K562 (cell line): ENCODE results near the gene LRRC47. TPM values are rescaled to one million over a fixed set of nuclear protein-coding genes. Genes with fewer than 3 reads are reported as not detected.
A peak's percentile ranks its signal among the peaks of the same experiment; 100 is the strongest.

Source experiments
- GTF2E2 ChIP-seq: fragments of 200-800 bp; sonication (Bioruptor generic); IDR thresholded peaks from 2 replicates; pipeline ENCODE4 v1.6.1; 2016; ENCODE audit warnings: missing genetic modification characterization, missing compliant biosample characterization
- HSF4 ChIP-seq: fragments of 250-450 bp; sonication (Bioruptor Pico); IDR thresholded peaks from 2 replicates; pipeline ENCODE4 v2.1.2; 2022; ENCODE audit warnings: mild to moderate bottlenecking, moderate library complexity, borderline replicate concordance
- L3MBTL2 ChIP-seq: fragments of 450-650 bp; IDR thresholded peaks from 2 replicates; pipeline ENCODE4 v1.6.1; 2016; ENCODE audit warnings: mild to moderate bottlenecking, moderate library complexity
- POLR3A ChIP-seq: IDR thresholded peaks from 2 replicates; pipeline ENCODE4 v1.6.1; 2011; ENCODE audit warnings: borderline replicate concordance, mild to moderate bottlenecking, moderate library complexity; ENCODE audit not compliant: insufficient read length, insufficient read depth; ENCODE audit errors: extremely low read depth
- TBP ChIP-seq: optimal IDR thresholded peaks from 2 replicates; pipeline ENCODE3; 2011; ENCODE audit warnings: low read depth, low read length, improper control_type of control experiment
- TEAD1 ChIP-seq, 2 experiments: fragments of 450-650 bp in 1 of 2; sonication (generic) in 1 of 2; formaldehyde crosslinking; IDR thresholded peaks; 2 replicates each; pipeline versions ENCODE4 v1.4.0 to v1.8.0; 2020 to 2022; ENCODE audit warnings: mild to moderate bottlenecking in 2 of 2, missing genetic modification reagents in 1 of 2
- ZBTB8A ChIP-seq: fragments of 450-650 bp; IDR thresholded peaks from 2 replicates; pipeline ENCODE4 v1.6.1; 2018; ENCODE audit warnings: mild to moderate bottlenecking, moderate library complexity; ENCODE audit not compliant: partially characterized antibody
- ZNF316 ChIP-seq: fragments of 450-650 bp; IDR thresholded peaks from 2 replicates; pipeline ENCODE4 v1.6.1; 2016
- ZNF589 ChIP-seq: fragments of 200-800 bp; sonication (Bioruptor generic); IDR thresholded peaks from 2 replicates; pipeline ENCODE4 v1.6.1; 2016; ENCODE audit warnings: low read depth, missing genetic modification characterization, missing compliant biosample characterization
- polyA plus RNA-seq, 8 experiments: library from polyadenylated mRNA; depleted of rRNA in 4 of 8; stranded (reverse) in 5 of 8; unstranded in 3 of 8; fragments of >200 nt; fragmentation: Nextera tagmentation in 2 of 8; fragmentation: Illumina TruSeq in 1 of 8; extraction: Ambion mirVana in 2 of 8; extraction: Trizol in 1 of 8; gene quantifications; 2 replicates each; pipeline versions ENCODE4 v1.2.1 to v1.2.3, GENCODE V29; 2011 to 2014; ENCODE audit warnings: inconsistent platforms in 1 of 8, missing spikeins in 1 of 8
- total RNA-seq, 7 experiments: library from RNA; depleted of rRNA in 6 of 7; stranded (reverse); fragments of >200 nt in 6 of 7; fragmentation: Illumina TruSeq in 2 of 7; extraction: Trizol in 2 of 7; gene quantifications; 2 replicates each; pipeline versions ENCODE4 v1.2.1 to v1.2.3, GENCODE V29; 2011 to 2021; ENCODE audit warnings: low replicate concordance in 1 of 7
- TF ChIP-seq, protein P1 (sequence below): fragments of 450-650 bp; formaldehyde crosslinking; IDR thresholded peaks from 2 replicates; pipeline ENCODE4 v1.4.0; 2020; ENCODE audit warnings: mild to moderate bottlenecking, moderate library complexity
- TF ChIP-seq, protein P2 (sequence below): sonication (generic); formaldehyde crosslinking; IDR thresholded peaks from 2 replicates; pipeline ENCODE4 v1.8.0; 2022; ENCODE audit warnings: mild to moderate bottlenecking, missing genetic modification reagents
- TF ChIP-seq, protein P3 (sequence below): sonication (generic); formaldehyde crosslinking; IDR thresholded peaks from 2 replicates; pipeline ENCODE4 v1.8.0; 2023; ENCODE audit warnings: missing genetic modification reagents, mild to moderate bottlenecking, borderline replicate concordance
- TF ChIP-seq, protein P4 (sequence below): fragments of 250-450 bp; sonication (Bioruptor Pico); IDR thresholded peaks from 2 replicates; pipeline ENCODE4 v1.5.0; 2022; ENCODE audit warnings: mild to moderate bottlenecking
- TF ChIP-seq, protein P5 (sequence below): fragments of 450-650 bp; IDR thresholded peaks from 2 replicates; pipeline ENCODE4 v1.7.0; 2016; ENCODE audit warnings: borderline replicate concordance

LRRC47 gene
- total and polyA plus RNA-seq, 9 of the 15 experiments (the other 6 are each of a cell fraction or from before 2014, with no cell fraction given): 4.6 to 68.0 (median 35.9) TPM

- TF ChIP-seq, protein P1, sequence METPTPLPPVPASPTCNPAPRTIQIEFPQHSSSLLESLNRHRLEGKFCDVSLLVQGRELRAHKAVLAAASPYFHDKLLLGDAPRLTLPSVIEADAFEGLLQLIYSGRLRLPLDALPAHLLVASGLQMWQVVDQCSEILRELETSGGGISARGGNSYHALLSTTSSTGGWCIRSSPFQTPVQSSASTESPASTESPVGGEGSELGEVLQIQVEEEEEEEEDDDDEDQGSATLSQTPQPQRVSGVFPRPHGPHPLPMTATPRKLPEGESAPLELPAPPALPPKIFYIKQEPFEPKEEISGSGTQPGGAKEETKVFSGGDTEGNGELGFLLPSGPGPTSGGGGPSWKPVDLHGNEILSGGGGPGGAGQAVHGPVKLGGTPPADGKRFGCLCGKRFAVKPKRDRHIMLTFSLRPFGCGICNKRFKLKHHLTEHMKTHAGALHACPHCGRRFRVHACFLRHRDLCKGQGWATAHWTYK (CRISPR knock-in tag): peak; percentile 68; the same call in 1 of the 2 replicates
- TF ChIP-seq, protein P2, sequence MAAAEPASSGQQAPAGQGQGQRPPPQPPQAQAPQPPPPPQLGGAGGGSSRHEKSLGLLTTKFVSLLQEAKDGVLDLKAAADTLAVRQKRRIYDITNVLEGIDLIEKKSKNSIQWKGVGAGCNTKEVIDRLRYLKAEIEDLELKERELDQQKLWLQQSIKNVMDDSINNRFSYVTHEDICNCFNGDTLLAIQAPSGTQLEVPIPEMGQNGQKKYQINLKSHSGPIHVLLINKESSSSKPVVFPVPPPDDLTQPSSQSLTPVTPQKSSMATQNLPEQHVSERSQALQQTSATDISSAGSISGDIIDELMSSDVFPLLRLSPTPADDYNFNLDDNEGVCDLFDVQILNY (CRISPR knock-in tag): no peak
- TF ChIP-seq POLR3A (no peak), TEAD1 (CRISPR knock-in tag; IDR thresholded peaks at IDR 0.05) (peak; percentile 42 to 63; a peak in 2 of 4 replicates), GTF2E2 (tag) (no peak), HSF4 (CRISPR knock-in tag) (peak; percentile 77), ZNF316 (no peak), L3MBTL2 (peak; percentile 99), ZBTB8A (no peak), TBP (peak; percentile 36), ZNF589 (CRISPR knock-in tag) (0 out of 2 replicates have a peak, but pooled peaks have one; percentile 50)
- TF ChIP-seq, protein P3, sequence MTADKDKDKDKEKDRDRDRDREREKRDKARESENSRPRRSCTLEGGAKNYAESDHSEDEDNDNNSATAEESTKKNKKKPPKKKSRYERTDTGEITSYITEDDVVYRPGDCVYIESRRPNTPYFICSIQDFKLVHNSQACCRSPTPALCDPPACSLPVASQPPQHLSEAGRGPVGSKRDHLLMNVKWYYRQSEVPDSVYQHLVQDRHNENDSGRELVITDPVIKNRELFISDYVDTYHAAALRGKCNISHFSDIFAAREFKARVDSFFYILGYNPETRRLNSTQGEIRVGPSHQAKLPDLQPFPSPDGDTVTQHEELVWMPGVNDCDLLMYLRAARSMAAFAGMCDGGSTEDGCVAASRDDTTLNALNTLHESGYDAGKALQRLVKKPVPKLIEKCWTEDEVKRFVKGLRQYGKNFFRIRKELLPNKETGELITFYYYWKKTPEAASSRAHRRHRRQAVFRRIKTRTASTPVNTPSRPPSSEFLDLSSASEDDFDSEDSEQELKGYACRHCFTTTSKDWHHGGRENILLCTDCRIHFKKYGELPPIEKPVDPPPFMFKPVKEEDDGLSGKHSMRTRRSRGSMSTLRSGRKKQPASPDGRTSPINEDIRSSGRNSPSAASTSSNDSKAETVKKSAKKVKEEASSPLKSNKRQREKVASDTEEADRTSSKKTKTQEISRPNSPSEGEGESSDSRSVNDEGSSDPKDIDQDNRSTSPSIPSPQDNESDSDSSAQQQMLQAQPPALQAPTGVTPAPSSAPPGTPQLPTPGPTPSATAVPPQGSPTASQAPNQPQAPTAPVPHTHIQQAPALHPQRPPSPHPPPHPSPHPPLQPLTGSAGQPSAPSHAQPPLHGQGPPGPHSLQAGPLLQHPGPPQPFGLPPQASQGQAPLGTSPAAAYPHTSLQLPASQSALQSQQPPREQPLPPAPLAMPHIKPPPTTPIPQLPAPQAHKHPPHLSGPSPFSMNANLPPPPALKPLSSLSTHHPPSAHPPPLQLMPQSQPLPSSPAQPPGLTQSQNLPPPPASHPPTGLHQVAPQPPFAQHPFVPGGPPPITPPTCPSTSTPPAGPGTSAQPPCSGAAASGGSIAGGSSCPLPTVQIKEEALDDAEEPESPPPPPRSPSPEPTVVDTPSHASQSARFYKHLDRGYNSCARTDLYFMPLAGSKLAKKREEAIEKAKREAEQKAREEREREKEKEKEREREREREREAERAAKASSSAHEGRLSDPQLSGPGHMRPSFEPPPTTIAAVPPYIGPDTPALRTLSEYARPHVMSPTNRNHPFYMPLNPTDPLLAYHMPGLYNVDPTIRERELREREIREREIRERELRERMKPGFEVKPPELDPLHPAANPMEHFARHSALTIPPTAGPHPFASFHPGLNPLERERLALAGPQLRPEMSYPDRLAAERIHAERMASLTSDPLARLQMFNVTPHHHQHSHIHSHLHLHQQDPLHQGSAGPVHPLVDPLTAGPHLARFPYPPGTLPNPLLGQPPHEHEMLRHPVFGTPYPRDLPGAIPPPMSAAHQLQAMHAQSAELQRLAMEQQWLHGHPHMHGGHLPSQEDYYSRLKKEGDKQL (CRISPR knock-in tag): 0 out of 2 replicates have a peak, but pooled peaks have one; percentile 93
- TF ChIP-seq, protein P4, sequence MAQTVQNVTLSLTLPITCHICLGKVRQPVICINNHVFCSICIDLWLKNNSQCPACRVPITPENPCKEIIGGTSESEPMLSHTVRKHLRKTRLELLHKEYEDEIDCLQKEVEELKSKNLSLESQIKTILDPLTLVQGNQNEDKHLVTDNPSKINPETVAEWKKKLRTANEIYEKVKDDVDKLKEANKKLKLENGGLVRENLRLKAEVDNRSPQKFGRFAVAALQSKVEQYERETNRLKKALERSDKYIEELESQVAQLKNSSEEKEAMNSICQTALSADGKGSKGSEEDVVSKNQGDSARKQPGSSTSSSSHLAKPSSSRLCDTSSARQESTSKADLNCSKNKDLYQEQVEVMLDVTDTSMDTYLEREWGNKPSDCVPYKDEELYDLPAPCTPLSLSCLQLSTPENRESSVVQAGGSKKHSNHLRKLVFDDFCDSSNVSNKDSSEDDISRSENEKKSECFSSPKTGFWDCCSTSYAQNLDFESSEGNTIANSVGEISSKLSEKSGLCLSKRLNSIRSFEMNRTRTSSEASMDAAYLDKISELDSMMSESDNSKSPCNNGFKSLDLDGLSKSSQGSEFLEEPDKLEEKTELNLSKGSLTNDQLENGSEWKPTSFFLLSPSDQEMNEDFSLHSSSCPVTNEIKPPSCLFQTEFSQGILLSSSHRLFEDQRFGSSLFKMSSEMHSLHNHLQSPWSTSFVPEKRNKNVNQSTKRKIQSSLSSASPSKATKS: no peak
- TF ChIP-seq, protein P5, sequence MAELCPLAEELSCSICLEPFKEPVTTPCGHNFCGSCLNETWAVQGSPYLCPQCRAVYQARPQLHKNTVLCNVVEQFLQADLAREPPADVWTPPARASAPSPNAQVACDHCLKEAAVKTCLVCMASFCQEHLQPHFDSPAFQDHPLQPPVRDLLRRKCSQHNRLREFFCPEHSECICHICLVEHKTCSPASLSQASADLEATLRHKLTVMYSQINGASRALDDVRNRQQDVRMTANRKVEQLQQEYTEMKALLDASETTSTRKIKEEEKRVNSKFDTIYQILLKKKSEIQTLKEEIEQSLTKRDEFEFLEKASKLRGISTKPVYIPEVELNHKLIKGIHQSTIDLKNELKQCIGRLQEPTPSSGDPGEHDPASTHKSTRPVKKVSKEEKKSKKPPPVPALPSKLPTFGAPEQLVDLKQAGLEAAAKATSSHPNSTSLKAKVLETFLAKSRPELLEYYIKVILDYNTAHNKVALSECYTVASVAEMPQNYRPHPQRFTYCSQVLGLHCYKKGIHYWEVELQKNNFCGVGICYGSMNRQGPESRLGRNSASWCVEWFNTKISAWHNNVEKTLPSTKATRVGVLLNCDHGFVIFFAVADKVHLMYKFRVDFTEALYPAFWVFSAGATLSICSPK: no peak
Measured at GRCh38 chr1:3775490-3776230, 20.6 kb downstream of the LRRC47 start (continued).
